GM12878 (cell line): ENCODE data around the gene SPATA3.

ENCODE experiments used
- CEBPB ChIP-seq, 2 experiments: fragments of 150-350 bp in 1 of 2; IDR thresholded peaks; 2 replicates each; pipeline ENCODE4 v1.6.1; 2012 to 2014; ENCODE audit warnings: low read depth in 2 of 2, low read length in 2 of 2, borderline replicate concordance in 1 of 2, inconsistent platforms in 1 of 2
- RCOR1 ChIP-seq: conservative IDR thresholded peaks from 2 replicates; pipeline ENCODE4 v1.6.1; 2012; ENCODE audit warnings: low read depth, low read length, improper control_type of control experiment

DNA sequence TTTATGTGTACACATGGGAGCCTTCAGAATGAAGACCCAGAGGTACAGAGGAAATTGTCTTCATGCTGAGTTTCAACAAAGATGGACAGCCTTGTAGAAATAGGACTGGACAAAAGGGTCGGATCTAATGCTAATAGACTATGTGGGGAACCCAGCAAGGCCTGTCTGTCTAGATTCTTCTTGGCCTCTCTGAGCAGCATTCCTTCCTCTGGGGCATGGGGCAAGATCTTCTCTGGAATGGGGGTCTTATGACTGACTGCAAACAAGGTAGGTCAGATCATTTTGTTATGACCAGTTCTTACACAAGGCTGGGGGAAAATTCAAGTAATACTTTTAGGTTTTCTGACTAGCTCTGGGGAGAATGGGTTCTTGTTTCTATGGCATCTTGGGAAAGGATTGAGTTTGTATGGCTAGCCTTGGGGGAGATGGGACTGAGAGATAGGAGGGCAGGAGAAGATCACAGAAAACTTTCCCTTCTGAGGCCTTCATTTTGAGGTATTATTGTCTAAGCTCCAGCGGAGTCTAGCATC is 14.3 kb downstream of the SPATA3 start:
- TF ChIP-seq CEBPB (IDR thresholded peaks at IDR 0.05; ENCODE audit: borderline replicate concordance in 1 of 2, low read depth in 2 of 2, low read length in 2 of 2) = no peak
- no peak for TF ChIP-seq RCOR1
